NCI-H526 treated with DMSO at 0.1 percent for 48 hours (cell line): ENCODE results near the gene PCDH1.
"Not testable (repeated sequence)": the region's sequence is repeated elsewhere in the genome, so short reads cannot be mapped to it uniquely, and the experiment has no call there.

Experiments used
- DNase-seq: peaks from one replicate; lab custom pipeline; 2025; lab: John Stamatoyannopoulos, UW

Gene PCDH1

GRCh38 chr5:141898448-141899049 is 20.3 kb upstream of the PCDH1 start:
- DNase-seq, result no peak

GRCh38 chr5:141897425-141897824 is 19.2 kb upstream of the PCDH1 start:
- no peak for DNase-seq

- DNase-seq, result not testable (repeated sequence)
Measured at GRCh38 chr5:141890429-141890828, 12.2 kb upstream of the PCDH1 start.

- no peak for DNase-seq
Measured at GRCh38 chr5:141889282-141889871, 11.2 kb upstream of the PCDH1 start.

GRCh38 chr5:141883892-141884318 is 5.7 kb upstream of the PCDH1 start:
- DNase-seq, result no peak

GRCh38 chr5:141883184-141883891 is 5.1 kb upstream of the PCDH1 start:
- DNase-seq, result no peak

- DNase-seq, result no peak
Measured at GRCh38 chr5:141882594-141883183, 4.5 kb upstream of the PCDH1 start.

GRCh38 chr5:141881886-141882285 is 3.7 kb upstream of the PCDH1 start:
- no peak for DNase-seq

GRCh38 chr5:141880961-141881801 is 3.0 kb upstream of the PCDH1 start:
- DNase-seq, result no peak

- DNase-seq, result no peak
Measured at GRCh38 chr5:141879941-141880738, 1.9 kb upstream of the PCDH1 start.

- DNase-seq, result no peak
Measured at GRCh38 chr5:141879426-141879759, 1.2 kb upstream of the PCDH1 start.

GRCh38 chr5:141878711-141879425 is 658 bp upstream of the PCDH1 start:
- peak; percentile 87 for DNase-seq

- DNase-seq, result peak; percentile 67
Measured at GRCh38 chr5:141877356-141878185, 639 bp downstream of the PCDH1 start.

- DNase-seq, result peak; percentile 56
Measured at GRCh38 chr5:141876628-141877355, 1.4 kb downstream of the PCDH1 start.

- DNase-seq, result peak; percentile 47
Measured at GRCh38 chr5:141875795-141876627, 2.2 kb downstream of the PCDH1 start.

GRCh38 chr5:141875022-141875740 is 3.0 kb downstream of the PCDH1 start:
- DNase-seq, result no peak

GRCh38 chr5:141874262-141874964 is 3.8 kb downstream of the PCDH1 start:
- DNase-seq, result no peak
